GM12878 (cell line): ENCODE data around the gene CDH7.

ENCODE experiments used
- ASH2L ChIP-seq: fragments of 300-600, 200-600 bp; sonication (generic); IDR thresholded peaks from 2 replicates; pipeline ENCODE4 v1.6.1; 2017; ENCODE audit warnings: low read depth, mild to moderate bottlenecking, borderline replicate concordance
- GABPA ChIP-seq: IDR thresholded peaks from 2 replicates; pipeline ENCODE4 v1.6.1; 2014; ENCODE audit warnings: antibody characterized with exemption, low read depth, mild to moderate bottlenecking, inconsistent platforms
- JUND ChIP-seq: IDR thresholded peaks from 2 replicates; pipeline ENCODE4 v1.6.1; 2012; ENCODE audit warnings: low read depth, mild to moderate bottlenecking, low read length, improper control_type of control experiment, moderate library complexity
- NR2C2 ChIP-seq: IDR thresholded peaks from 2 replicates; pipeline ENCODE4 v1.6.1; 2011; ENCODE audit warnings: borderline replicate concordance, low read depth; ENCODE audit not compliant: control insufficient read depth, insufficient read length
- NRF1 ChIP-seq: conservative IDR thresholded peaks from 2 replicates; pipeline ENCODE4 v1.6.1; 2011; ENCODE audit warnings: mild to moderate bottlenecking, low read depth, low read length, improper control_type of control experiment
- POLR2AphosphoS5 ChIP-seq: IDR thresholded peaks from 2 replicates; pipeline ENCODE4 v1.6.1; 2011; ENCODE audit warnings: mild to moderate bottlenecking, low read length, inconsistent platforms
- SMAD1 ChIP-seq: fragments of 450-650 bp; IDR thresholded peaks from 2 replicates; pipeline ENCODE4 v1.6.1; 2018; ENCODE audit warnings: mild to moderate bottlenecking, low read depth; ENCODE audit not compliant: partially characterized antibody
- SMARCA5 ChIP-seq: fragments of 450-650 bp; IDR thresholded peaks from 2 replicates; pipeline ENCODE4 v1.6.1; 2017; ENCODE audit warnings: mild to moderate bottlenecking
- SPI1 ChIP-seq: IDR thresholded peaks from 2 replicates; pipeline ENCODE4 v1.6.1; 2011; ENCODE audit warnings: low read depth, mild to moderate bottlenecking, low read length, moderate library complexity, borderline replicate concordance; ENCODE audit not compliant: insufficient read depth
- STAT1 ChIP-seq: fragments of 450-650 bp; conservative IDR thresholded peaks from 2 replicates; pipeline ENCODE4 v1.6.1; 2014; ENCODE audit warnings: antibody characterized with exemption, mild to moderate bottlenecking
- TF ChIP-seq, protein P1 (sequence below), 3 experiments: IDR thresholded peaks in 2 of 3; conservative IDR thresholded peaks in 1 of 3; 2 replicates each; pipeline ENCODE4 v1.5.1; 2011; ENCODE audit warnings: low read depth in 3 of 3, low read length in 3 of 3, mild to moderate bottlenecking in 3 of 3, control low read depth in 2 of 3, moderate library complexity in 2 of 3, inconsistent platforms in 1 of 3, mixed read lengths in 1 of 3; ENCODE audit not compliant: control insufficient read depth in 2 of 3, insufficient read depth in 1 of 3; ENCODE audit errors: extremely low read depth in 1 of 3
- TF ChIP-seq, protein P2 (sequence below): fragments of 450-650 bp; conservative IDR thresholded peaks from 2 replicates; pipeline ENCODE4 v1.6.1; 2017; ENCODE audit warnings: mild to moderate bottlenecking, moderate library complexity
- TF ChIP-seq, protein P3 (sequence below): IDR thresholded peaks from 2 replicates; pipeline ENCODE4 v1.6.1; 2011; ENCODE audit warnings: low read depth, low read length, improper control_type of control experiment, borderline replicate concordance

DNA sequence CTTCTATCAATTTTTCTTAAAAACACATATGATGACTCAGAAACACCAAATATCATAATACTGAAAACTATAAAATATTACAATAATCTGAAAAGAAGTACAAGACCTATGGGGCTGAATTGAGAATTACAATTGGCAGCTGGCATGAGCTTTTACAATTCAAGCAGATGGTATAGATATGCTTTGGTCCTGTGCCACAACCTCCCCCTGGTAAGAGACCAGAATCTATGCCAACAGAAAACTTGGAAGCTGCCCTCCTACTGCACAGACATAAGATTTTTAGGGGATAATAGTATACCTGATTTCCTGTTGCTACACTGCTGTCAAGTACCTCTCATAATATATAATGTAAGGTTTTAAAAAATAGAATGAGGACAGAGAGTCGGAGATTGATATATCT, 46.8 kb upstream of the CDH7 start:
- TF ChIP-seq, protein P1, sequence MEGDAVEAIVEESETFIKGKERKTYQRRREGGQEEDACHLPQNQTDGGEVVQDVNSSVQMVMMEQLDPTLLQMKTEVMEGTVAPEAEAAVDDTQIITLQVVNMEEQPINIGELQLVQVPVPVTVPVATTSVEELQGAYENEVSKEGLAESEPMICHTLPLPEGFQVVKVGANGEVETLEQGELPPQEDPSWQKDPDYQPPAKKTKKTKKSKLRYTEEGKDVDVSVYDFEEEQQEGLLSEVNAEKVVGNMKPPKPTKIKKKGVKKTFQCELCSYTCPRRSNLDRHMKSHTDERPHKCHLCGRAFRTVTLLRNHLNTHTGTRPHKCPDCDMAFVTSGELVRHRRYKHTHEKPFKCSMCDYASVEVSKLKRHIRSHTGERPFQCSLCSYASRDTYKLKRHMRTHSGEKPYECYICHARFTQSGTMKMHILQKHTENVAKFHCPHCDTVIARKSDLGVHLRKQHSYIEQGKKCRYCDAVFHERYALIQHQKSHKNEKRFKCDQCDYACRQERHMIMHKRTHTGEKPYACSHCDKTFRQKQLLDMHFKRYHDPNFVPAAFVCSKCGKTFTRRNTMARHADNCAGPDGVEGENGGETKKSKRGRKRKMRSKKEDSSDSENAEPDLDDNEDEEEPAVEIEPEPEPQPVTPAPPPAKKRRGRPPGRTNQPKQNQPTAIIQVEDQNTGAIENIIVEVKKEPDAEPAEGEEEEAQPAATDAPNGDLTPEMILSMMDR (IDR thresholded peaks at IDR 0.05 in 2 of 3, conservative IDR thresholded peaks at IDR 0.05 in 1 of 3; ENCODE audit: control insufficient read depth in 2 of 3, extremely low read depth in 1 of 3, insufficient read depth in 1 of 3, low read depth in 3 of 3, low read length in 3 of 3) = no peak
- TF ChIP-seq POLR2AphosphoS5 (no peak), GABPA (no peak), ASH2L (no peak), JUND (no peak), STAT1 (no peak), NR2C2 (no peak), SPI1 (no peak), SMAD1 (no peak), SMARCA5 (no peak), NRF1 (no peak)
- TF ChIP-seq, protein P2, sequence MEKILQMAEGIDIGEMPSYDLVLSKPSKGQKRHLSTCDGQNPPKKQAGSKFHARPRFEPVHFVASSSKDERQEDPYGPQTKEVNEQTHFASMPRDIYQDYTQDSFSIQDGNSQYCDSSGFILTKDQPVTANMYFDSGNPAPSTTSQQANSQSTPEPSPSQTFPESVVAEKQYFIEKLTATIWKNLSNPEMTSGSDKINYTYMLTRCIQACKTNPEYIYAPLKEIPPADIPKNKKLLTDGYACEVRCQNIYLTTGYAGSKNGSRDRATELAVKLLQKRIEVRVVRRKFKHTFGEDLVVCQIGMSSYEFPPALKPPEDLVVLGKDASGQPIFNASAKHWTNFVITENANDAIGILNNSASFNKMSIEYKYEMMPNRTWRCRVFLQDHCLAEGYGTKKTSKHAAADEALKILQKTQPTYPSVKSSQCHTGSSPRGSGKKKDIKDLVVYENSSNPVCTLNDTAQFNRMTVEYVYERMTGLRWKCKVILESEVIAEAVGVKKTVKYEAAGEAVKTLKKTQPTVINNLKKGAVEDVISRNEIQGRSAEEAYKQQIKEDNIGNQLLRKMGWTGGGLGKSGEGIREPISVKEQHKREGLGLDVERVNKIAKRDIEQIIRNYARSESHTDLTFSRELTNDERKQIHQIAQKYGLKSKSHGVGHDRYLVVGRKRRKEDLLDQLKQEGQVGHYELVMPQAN = no peak
- TF ChIP-seq, protein P3, sequence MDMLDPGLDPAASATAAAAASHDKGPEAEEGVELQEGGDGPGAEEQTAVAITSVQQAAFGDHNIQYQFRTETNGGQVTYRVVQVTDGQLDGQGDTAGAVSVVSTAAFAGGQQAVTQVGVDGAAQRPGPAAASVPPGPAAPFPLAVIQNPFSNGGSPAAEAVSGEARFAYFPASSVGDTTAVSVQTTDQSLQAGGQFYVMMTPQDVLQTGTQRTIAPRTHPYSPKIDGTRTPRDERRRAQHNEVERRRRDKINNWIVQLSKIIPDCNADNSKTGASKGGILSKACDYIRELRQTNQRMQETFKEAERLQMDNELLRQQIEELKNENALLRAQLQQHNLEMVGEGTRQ = no peak
